Endothelial cell of umbilical vein (primary cell): ENCODE results near the gene ZNF77.

Source experiments
- CTCF ChIP-seq, 2 donors: IDR thresholded peaks; 1 replicate in 1 of 2; 2 replicates in 1 of 2; pipeline ENCODE4 v1.5.1; 2011; ENCODE audit warnings: low read length in 2 of 2, mild to moderate bottlenecking in 2 of 2, moderate library complexity in 2 of 2, control low read depth in 1 of 2, inconsistent platforms in 1 of 2, low read depth in 1 of 2; ENCODE audit not compliant: insufficient read depth in 1 of 2; ENCODE audit errors: extremely low read depth in 1 of 2
- EZH2 ChIP-seq: IDR thresholded peaks from 2 replicates; pipeline ENCODE4 v1.6.1; 2012; ENCODE audit warnings: borderline replicate concordance, low read depth, mild to moderate bottlenecking, moderate library complexity, low read length, inconsistent platforms; ENCODE audit not compliant: severe bottlenecking
- GATA2 ChIP-seq: IDR thresholded peaks from 2 replicates; pipeline ENCODE4 v1.7.0; 2011; ENCODE audit warnings: low read depth, mild to moderate bottlenecking, moderate library complexity, mixed read lengths, low read length; ENCODE audit not compliant: insufficient read length, insufficient read depth
- MAX ChIP-seq: IDR thresholded peaks from 2 replicates; pipeline ENCODE4 v1.6.1; 2011; ENCODE audit not compliant: insufficient read depth, insufficient read length
- MYC ChIP-seq: IDR thresholded peaks from one replicate; pipeline ENCODE4 v1.6.1; 2011; ENCODE audit warnings: mild to moderate bottlenecking, low read depth, low read length
- POLR2A ChIP-seq: IDR thresholded peaks from 2 replicates; pipeline ENCODE4 v1.6.1; 2012; ENCODE audit warnings: low read depth, mild to moderate bottlenecking, control low read depth, low read length
- POLR2AphosphoS5 ChIP-seq: IDR thresholded peaks from 2 replicates; pipeline ENCODE4 v1.6.1; 2012; ENCODE audit warnings: low read depth, mild to moderate bottlenecking, control low read depth, low read length, moderate library complexity; ENCODE audit not compliant: insufficient read depth

- TF ChIP-seq EZH2 (peak; percentile 83), CTCF (IDR thresholded peaks at IDR 0.05; ENCODE audit: extremely low read depth in 1 of 2, insufficient read depth in 1 of 2, low read depth in 1 of 2, low read length in 2 of 2) (no peak), POLR2A (peak; percentile 70), MAX (peak; percentile 6), GATA2 (no peak), POLR2AphosphoS5 (peak; percentile 25), MYC (no peak)
These were observed at the start of gene ZNF77 for GRCh38 chr19:2944775-2945574.
